ENCODE data around the gene NMNAT3.

DNA sequence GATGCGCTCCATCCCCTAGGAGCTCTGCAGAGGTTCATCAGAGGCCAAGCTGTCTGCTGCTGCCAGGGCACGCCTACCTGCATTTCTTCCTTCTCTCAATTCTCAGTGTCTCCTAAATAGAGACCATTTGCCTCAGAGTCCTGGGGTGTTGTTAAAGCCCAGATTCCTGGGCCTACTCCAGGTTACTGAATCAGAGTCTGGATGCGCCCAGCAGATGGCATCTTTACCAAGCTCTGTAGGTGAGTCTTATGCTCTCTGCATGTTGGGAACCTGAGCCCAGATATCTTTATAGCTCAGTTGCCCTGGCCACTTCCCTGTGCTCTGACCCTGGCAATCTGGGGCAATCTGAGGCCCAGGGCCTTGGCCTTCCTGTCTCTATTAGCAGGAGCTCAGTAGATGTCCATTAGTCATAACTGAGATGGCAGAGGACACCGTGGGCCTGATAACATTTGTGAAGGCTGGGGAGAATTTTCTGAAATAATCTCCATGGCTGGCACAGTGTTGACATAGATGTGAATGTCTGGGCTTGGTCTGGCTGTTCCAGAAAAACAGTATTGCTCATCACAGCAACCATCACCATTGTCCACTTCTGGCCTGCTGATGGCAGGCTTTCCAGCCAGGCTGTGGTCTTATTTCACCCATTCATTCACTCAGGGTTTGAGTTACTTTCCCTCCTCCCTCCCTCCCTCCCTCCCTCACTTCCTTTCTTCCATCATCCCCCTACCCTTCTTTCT is 125.0 kb downstream of the NMNAT3 start:
- TF ChIP-seq, protein P1, sequence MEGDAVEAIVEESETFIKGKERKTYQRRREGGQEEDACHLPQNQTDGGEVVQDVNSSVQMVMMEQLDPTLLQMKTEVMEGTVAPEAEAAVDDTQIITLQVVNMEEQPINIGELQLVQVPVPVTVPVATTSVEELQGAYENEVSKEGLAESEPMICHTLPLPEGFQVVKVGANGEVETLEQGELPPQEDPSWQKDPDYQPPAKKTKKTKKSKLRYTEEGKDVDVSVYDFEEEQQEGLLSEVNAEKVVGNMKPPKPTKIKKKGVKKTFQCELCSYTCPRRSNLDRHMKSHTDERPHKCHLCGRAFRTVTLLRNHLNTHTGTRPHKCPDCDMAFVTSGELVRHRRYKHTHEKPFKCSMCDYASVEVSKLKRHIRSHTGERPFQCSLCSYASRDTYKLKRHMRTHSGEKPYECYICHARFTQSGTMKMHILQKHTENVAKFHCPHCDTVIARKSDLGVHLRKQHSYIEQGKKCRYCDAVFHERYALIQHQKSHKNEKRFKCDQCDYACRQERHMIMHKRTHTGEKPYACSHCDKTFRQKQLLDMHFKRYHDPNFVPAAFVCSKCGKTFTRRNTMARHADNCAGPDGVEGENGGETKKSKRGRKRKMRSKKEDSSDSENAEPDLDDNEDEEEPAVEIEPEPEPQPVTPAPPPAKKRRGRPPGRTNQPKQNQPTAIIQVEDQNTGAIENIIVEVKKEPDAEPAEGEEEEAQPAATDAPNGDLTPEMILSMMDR (IDR thresholded peaks at IDR 0.05; ENCODE audit: low read depth, low read length, missing input control) = no peak
- TF ChIP-seq, protein P2, sequence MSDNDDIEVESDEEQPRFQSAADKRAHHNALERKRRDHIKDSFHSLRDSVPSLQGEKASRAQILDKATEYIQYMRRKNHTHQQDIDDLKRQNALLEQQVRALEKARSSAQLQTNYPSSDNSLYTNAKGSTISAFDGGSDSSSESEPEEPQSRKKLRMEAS (IDR thresholded peaks at IDR 0.05) = no peak
- TF ChIP-seq, protein P3, sequence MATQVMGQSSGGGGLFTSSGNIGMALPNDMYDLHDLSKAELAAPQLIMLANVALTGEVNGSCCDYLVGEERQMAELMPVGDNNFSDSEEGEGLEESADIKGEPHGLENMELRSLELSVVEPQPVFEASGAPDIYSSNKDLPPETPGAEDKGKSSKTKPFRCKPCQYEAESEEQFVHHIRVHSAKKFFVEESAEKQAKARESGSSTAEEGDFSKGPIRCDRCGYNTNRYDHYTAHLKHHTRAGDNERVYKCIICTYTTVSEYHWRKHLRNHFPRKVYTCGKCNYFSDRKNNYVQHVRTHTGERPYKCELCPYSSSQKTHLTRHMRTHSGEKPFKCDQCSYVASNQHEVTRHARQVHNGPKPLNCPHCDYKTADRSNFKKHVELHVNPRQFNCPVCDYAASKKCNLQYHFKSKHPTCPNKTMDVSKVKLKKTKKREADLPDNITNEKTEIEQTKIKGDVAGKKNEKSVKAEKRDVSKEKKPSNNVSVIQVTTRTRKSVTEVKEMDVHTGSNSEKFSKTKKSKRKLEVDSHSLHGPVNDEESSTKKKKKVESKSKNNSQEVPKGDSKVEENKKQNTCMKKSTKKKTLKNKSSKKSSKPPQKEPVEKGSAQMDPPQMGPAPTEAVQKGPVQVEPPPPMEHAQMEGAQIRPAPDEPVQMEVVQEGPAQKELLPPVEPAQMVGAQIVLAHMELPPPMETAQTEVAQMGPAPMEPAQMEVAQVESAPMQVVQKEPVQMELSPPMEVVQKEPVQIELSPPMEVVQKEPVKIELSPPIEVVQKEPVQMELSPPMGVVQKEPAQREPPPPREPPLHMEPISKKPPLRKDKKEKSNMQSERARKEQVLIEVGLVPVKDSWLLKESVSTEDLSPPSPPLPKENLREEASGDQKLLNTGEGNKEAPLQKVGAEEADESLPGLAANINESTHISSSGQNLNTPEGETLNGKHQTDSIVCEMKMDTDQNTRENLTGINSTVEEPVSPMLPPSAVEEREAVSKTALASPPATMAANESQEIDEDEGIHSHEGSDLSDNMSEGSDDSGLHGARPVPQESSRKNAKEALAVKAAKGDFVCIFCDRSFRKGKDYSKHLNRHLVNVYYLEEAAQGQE (IDR thresholded peaks at IDR 0.05) = no peak
- TF ChIP-seq, protein P4, sequence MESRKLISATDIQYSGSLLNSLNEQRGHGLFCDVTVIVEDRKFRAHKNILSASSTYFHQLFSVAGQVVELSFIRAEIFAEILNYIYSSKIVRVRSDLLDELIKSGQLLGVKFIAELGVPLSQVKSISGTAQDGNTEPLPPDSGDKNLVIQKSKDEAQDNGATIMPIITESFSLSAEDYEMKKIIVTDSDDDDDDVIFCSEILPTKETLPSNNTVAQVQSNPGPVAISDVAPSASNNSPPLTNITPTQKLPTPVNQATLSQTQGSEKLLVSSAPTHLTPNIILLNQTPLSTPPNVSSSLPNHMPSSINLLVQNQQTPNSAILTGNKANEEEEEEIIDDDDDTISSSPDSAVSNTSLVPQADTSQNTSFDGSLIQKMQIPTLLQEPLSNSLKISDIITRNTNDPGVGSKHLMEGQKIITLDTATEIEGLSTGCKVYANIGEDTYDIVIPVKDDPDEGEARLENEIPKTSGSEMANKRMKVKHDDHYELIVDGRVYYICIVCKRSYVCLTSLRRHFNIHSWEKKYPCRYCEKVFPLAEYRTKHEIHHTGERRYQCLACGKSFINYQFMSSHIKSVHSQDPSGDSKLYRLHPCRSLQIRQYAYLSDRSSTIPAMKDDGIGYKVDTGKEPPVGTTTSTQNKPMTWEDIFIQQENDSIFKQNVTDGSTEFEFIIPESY (IDR thresholded peaks at IDR 0.05) = no peak
- TF ChIP-seq, protein P5, sequence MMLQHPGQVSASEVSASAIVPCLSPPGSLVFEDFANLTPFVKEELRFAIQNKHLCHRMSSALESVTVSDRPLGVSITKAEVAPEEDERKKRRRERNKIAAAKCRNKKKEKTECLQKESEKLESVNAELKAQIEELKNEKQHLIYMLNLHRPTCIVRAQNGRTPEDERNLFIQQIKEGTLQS (IDR thresholded peaks at IDR 0.05) = no peak
- TF ChIP-seq SP1 (IDR thresholded peaks at IDR 0.05) (no peak), GABPA (IDR thresholded peaks at IDR 0.05 in 1 of 2, conservative IDR thresholded peaks at IDR 0.05 in 1 of 2) (no peak), RAD21 (IDR thresholded peaks at IDR 0.05) (no peak), FOXA1 (IDR thresholded peaks at IDR 0.05) (no peak), TAF1 (conservative IDR thresholded peaks at IDR 0.05) (no peak), JUND (IDR thresholded peaks at IDR 0.05) (no peak)
